CD4-positive, alpha-beta T cell treated with Interleukin-12 subunit alpha and Interleukin-12 subunit beta, for 1 hour (primary cell): ENCODE data around the gene CCDC61.

Source experiments
- DNase-seq: peaks from one replicate; pipeline ENCODE4 v3.0.0-alpha.2; 2020

The CCDC61 gene

GRCh38 chr19:46042252-46042883 lies 47.1 kb downstream of the CCDC61 start:
- DNase-seq: no peak

- DNase-seq: no peak
Observed at GRCh38 chr19:46043519-46043918, 48.3 kb downstream of the CCDC61 start.

GRCh38 chr19:46049597-46049996 lies 54.3 kb downstream of the CCDC61 start:
- DNase-seq: no peak

GRCh38 chr19:46052896-46053295 lies 57.6 kb downstream of the CCDC61 start:
- DNase-seq: no peak

- DNase-seq: no peak
Observed at GRCh38 chr19:46056536-46056935, 61.3 kb downstream of the CCDC61 start.

DNA sequence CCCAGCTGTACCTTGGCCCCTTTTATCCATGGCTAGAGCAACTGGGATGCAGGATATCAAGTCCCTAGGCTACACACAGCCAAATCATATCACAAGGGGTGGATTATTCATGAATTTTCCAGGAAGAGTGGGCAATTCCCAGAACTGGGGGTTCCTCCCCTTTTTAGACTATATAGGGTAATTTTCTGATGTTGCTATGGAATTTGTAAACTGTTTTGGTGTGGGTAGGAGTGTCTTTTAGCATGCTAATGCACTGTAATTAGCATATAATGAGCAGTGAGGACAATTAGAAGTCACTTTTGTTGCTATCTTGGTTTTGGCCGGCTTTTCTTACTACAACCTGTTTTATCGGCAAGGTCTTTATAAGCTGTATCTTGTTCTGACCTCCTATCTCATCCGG lies 63.5 kb downstream of the CCDC61 start:
- no peak for DNase-seq

GRCh38 chr19:46060012-46060411 lies 64.7 kb downstream of the CCDC61 start:
- DNase-seq: no peak

GRCh38 chr19:46063201-46063600 lies 67.9 kb downstream of the CCDC61 start:
- no peak for DNase-seq

GRCh38 chr19:46065486-46066071 lies 70.3 kb downstream of the CCDC61 start:
- no peak for DNase-seq

- DNase-seq: no peak
Observed at GRCh38 chr19:46066471-46066870, 71.2 kb downstream of the CCDC61 start.

DNA sequence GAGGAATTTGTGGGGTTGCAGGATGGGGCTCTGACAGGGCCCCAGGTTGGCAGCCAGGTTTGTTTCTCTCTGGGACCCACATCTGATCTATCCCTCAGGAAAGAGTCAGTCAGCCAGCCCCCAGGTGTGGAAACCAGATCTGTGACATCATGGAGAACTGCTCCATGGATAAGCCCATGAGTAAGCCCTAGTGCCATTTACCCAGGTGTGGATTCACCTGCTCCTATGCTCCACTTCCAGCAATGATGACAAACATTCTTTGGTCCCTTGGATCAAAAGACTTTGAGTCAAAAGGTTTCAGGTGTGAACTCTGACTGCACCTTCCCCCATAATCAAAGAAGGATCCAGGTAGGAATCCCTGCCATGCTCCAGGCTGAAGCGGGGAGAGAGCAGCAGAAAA lies 72.4 kb downstream of the CCDC61 start:
- DNase-seq: no peak
